EL (cell line): ENCODE measurements around the gene GTF3C6.
"Not testable (repeated sequence)": the region's sequence is repeated elsewhere in the genome, so short reads cannot be mapped to it uniquely, and the experiment has no call there.

Experiments used
- DNase-seq: peaks from one replicate; pipeline ENCODE4 v3.0.0-alpha.2; 2016

The GTF3C6 gene

DNA sequence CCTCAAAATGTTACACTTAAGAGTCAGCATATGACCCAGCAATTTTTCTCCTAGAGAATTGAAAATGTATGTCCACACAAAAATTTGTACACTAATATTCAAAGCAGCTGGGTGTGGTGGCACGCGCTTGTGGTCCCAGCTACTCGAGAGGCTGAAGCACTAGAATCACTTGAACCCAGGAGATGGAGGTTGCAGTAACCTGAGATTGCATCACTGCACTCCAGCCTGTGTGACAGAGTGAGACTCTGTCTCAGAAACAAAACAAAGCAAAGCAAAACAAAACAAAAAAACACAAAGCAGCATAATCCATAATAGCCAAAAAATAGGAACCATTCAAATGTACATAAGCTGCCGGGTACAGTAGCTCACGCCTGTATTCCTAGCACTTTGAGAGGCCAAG, 21.7 kb downstream of the GTF3C6 start:
- DNase-seq: no peak

DNA sequence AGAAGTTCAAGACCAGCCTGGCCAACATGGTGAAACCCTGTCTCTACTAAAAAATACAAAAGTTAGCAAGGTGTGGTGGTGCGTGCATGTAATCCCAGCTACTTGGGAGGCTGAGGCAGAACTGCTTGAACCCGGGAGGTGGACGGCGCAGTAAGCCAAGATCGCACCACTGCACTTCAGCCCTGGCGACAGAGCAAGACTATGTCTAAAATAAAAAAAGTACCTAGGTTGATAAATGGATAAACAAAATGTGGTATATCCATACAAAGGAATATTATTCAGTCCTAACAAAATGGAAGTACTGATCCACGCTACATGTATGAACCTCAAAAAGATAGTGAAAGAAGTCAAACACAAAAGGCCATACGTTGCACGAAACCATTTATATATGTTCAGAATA, 22.1 kb downstream of the GTF3C6 start:
- no peak for DNase-seq

DNA sequence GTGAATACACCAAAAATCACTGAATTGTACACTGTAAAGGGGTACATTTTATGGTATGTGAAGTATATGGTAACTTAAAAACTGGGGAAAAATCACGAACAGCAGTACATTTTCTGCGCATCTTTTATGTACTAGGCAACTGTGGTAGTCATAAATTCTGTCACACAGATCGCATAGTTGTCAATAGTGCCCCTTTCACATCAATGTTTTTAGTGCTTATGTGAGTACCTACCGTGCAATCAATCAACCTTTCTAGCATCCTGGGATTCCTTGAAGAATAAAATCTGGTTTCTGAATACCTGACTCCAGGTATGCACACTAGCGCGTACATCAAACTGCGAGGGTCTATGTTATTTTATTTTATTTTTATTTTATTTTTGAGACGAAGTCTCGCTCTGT, 22.7 kb downstream of the GTF3C6 start:
- DNase-seq: no peak

DNA sequence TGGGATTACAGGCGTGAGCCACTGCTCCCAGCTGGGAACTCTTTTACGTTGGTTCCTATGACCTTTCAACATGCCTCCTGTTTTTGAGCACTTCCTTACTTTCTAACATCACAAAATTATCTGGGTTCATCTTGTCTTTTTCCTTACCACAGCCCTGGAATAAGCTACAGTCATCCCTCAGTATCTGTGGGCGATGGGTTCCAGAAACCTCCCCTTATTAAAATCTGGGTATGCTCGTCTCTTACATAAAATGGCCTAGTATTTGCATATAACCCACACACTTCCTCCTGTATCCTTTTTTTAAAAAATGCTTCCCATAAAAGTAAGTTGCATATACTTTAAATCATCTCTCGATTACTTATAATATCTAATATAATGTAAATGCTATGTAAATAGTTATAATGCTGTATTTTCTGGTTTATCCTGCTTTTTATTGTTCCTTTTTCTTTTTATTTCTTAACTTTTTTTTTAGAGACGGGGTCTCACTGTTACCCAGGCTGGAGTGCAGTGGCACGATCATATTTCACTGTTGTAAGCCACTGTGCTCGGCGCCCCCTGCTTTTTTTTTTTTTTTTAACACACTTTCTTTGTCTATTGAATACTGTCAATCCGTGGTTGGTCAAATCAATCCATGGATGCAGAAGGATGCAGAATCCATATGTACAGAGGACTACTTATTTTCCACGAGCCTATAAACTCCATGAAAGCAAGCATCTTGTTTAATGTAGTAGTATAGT, 32.5 kb downstream of the GTF3C6 start:
- DNase-seq: no peak

DNA sequence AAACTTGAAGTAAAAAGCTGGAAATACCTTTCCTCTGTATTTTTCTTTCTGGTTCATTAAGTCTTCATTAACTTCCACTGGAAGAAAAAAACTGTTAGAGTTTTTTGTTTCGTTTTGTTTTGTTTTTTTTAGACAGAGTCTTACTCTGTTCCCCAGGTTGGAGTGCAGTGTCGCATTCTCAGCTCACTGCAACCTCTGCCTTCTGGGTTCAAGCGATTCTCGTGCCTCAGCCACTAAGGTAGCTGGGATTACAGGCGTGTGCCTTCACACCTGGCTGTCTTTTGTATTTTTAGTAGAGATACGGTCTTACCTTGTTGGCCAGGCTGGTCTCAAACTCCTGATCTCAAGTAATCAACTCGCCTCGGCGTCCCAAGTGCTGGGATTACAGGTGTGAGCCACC, 38.2 kb downstream of the GTF3C6 start:
- DNase-seq: no peak

DNA sequence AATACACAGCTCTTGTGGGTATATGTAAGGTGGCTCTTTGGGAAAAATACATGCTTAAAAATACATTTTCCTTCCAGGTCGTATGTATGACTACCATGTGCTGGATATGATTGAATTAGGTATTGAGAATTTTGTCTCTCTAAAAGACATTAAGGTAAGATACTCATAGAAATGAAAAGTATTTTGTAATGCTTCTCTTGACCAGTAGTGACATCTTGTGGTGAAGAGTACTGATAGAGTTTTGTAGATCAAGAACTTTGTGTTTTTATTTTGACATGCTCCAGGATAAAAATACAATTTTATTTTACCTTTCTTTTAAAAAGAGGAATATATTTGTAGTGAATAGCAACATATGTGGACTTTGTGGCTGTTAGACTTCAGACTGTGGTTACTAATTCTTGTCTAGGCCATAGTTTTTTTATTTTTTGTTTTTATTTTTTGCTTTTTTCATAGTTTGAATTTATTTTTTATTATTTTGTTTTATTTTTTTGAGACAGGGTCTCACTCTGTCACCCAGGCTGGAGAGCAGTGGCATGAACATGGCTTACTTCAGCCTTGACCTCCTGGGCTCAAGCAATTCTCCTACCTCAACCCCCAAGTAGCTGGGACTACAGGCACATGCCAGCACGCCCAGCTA, 41.2 kb downstream of the GTF3C6 start:
- peak; percentile 39 for DNase-seq

DNA sequence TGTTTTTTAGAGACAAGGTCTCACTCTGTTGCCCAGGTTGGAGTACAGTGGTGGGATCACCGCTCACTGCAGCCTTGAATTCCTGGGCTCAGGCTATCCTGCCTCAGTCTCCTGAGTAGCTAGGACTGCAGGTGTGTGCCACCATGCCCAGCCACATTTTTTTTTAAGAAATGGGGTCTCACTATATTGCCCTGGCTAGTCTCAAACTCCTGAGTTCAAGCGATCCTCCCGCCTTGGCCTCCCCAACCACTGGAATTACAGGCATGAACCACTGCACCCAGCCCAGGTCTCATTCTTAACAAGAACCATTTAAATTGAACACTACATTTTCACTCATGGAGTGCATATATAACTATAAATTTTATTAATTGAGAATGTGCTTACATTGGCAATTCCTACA, 43.8 kb downstream of the GTF3C6 start:
- no peak for DNase-seq

DNA sequence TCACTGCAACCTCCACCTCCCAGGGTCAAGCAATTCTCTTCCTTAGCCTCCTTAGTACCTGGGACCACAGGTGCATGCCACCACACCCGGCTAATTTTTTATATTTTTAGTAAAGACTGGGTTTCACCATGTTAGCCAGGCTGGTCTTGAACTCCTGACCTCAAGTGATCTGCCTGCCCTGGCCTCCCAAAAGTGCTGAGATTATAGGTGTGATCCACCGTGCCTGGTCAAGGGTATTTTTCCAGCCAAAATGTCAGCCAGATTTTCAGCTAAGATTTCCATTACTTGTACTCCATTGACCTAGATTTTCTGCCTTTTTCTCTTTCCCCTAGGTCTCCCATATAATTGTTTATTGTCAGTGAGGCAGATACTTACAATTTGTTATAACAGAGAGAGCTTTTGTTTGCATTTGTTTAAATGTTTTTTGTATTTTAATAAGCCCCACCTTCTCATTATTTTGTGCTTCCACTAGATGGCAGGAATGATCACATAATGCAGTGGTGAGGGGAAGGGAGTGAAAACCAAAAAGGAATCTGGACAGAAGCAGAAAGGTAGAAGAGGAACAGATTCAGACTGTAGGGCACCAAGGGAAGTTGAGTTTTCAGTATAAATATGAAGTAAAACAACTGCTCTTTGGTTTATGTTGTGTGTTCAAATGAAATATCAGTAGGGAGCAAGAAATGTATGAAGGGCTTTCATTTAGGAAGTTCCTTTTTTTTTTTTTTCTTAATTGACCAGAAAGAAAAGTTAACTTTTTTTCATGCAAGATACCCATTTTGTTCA, 53.0 kb downstream of the GTF3C6 start:
- peak; percentile 49 for DNase-seq

DNA sequence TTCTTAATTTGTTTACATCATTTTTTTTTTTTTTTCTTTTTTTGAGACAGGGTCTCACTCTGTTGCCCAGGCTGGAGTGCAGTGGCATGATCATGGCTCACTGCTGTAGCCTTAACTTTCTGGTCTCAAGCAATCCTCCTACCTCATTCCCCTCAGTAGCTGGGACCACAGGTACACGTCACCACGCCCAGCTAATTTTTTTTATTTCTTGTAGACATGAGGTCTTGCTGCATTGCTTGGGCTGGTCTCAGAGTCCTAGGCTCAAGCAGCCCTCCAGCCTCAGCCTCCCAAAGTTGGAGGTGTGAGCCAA, 53.6 kb downstream of the GTF3C6 start:
- DNase-seq: no peak

DNA sequence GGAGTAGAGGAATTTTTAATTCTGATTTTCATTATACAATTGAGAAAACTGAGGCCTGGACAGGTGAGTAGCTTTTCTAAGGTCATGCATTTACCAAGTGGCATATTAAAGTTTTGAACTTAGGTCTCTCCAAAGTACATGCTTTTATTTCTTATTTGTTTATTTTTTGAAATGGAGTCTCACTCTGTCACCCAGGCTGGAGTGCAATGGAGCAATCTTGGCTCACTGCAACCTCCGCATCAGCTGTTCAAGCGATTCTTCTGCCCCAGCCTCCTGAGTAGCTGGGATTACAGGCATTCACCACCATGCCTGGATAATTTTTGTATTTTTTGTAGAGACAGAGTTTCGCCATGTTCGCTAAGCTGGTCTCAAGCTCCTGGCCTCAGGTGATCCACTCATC, 54.0 kb downstream of the GTF3C6 start:
- DNase-seq: not testable (repeated sequence)

DNA sequence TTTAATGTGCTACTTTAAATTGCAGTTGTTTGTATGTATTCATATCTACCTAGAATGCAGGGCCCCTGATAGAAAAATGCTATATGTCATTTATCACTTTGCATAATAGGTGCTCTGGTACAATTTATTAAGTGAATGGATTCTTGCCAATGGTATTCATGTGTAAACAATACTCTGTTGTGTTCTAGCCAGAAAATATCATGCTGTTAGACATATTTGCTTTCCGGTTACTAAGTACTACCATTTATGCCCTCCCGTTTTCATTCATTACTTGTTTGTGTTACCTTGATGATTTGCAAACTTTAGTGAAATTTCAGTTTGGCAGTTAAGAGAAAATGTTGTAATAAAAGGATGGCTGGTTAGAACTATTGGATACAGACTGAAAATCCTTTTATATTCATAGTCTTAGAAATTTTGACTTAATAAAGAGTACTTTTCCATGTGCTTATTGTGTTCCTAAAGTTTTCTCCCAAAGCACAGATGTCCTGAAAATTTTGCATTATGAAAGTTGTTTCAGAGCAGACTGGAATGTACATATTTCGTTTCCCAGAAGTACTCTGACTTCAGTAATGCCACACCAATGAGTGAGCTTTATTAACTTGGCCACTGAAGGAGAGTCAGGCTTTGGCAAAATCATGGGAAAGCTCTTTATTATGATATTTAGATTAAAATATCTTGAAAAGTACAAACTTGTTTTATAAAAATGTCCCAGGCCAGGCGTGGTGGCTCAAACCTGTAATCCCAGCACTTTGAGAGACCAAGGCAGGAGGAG, 54.8 kb downstream of the GTF3C6 start:
- DNase-seq: no peak

DNA sequence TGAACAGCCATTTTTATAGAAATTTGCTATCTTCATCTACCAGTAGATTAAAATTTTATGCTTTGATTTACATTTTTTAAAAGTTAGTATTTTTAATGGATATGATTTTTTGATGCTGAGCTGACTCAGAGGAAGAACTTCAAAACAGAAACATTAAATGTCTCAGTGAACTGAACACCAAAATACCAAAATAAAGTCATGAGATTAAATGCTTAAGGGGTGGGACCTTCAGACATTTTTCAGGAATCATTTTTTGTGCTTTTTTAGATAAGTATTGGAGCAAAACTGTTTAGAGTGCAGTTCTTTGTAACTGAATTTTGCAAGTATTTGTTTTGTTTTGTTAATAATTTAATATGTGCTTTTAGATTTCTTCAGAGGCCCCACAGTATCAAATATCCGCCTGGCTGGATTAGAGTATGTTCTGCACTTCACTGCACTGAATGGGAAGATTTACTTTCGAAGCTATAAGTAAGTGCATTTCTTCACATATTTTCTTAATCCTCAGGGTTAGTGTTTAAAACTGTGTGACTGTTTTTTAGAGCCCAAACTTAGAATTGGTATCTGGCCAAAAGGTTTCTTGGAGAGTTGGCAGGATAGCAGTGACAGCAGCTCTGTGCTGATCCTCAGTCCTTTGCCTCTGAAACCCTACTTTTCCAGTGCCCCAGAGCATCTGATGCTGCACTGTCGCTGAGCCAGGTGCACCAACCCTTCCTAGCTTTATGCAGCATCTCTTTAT, 57.1 kb downstream of the GTF3C6 start:
- DNase-seq: no peak

DNA sequence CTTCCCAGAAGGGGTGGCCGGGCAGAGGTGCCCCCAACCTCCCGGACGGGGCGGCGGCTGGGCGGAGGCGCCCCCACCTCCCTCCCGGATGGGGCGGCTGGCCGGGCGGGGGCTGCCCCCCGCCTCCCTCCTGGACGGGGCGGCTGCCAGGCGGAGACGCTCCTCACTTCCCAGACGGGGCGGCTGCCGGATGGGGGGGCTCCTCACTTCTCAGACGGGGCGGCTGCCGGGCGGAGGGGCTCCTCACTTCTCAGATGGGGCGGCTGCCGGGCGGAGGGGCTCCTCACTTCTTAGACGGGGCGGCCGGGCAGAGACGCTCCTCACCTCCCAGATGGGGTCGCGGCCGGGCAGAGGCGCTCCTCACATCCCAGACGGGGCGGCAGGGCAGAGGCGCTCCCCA, 58.7 kb downstream of the GTF3C6 start:
- not testable (repeated sequence) for DNase-seq
